Measurements from ENCODE around the gene TMTC1. TPM values are rescaled to one million over a fixed set of nuclear protein-coding genes. Genes with fewer than 3 reads are reported as not detected.
"Not testable (repeated sequence)": the region's sequence is repeated elsewhere in the genome, so short reads cannot be mapped to it uniquely, and the experiment has no call there.

The TMTC1 gene
- total RNA-seq = 5.4 TPM

DNA sequence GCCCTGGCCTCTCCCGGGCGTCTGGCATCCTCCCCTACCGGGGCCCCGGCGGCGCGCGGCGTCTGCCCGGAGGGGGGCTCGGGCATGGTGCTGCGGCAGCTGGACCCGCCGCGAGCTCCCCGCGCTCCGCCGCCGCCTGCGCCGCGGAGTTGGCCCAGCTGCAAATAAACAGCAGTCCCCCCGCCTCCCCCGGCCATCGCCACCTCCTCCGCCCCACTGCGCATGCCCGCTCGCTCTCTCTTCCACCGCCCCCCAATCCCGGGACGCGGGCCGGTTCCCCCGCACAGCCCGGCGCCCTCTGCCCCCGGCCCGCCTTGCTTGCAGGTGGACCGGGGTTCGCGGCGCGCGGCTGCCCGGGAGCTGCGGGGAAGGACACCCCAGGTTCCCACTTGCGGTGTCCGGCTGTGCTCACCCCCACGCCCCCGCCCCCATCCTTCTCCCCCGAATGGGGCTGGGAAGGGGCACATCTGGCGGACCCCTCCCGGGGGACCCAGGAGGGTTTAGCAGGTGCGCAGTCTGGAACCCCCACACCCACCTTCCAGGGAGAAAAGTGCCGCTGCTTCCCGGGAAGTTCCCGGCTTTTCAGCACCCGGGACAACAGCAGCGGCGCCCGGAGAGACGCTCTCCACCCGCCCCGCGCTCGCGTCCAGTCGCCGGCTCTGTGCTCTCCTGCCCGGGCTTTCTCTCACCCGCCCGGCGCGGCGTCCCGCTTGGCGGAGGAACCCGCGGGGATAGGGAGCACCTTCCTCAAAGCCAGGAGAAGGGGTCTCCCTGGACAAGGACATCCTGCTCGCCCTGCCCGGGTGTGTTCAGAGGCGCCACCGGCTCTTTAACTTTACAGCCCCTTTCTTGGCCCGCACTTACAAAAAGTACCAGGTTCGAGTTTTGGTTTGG lies at the start of gene TMTC1:
Gene TMTC1, minus strand, starts transcription at position 170 of the 894 bp plus-strand sequence. CDS start 191 bp downstream, outside the sequence.
- peak; percentile 80 for ATAC-seq
- DNase-seq (ENCODE audit: low spot score) = peak; percentile 76

DNA sequence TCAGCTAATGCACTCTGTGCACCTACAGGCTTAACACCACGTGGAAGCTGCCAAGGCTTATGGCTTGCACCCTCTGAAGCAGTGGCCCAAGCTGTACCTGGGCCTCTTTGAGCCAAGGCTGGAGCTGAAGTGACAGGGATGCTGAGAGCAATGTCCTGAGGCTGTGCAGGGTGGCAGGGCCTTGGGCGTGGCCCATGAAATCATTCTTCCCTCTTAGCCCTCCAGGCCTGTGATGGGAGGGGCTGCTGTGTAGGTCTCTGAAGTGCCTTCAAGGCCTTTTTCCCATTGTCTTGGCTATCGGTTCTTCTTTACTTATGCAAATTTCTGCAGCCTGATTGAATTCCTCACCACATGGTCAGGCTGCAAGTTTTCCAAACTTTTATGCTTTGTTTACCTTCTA lies 47.4 kb upstream of the TMTC1 start:
- ATAC-seq (no peak), DNase-seq (ENCODE audit: low spot score) (no peak)

GRCh38 chr12:29830391-29830790 lies 46.6 kb upstream of the TMTC1 start:
- no peak for DNase-seq (ENCODE audit: low spot score)
- ATAC-seq = no peak

GRCh38 chr12:29818916-29819623 lies 35.3 kb upstream of the TMTC1 start:
- DNase-seq (ENCODE audit: low spot score) (no peak), ATAC-seq (no peak)

DNA sequence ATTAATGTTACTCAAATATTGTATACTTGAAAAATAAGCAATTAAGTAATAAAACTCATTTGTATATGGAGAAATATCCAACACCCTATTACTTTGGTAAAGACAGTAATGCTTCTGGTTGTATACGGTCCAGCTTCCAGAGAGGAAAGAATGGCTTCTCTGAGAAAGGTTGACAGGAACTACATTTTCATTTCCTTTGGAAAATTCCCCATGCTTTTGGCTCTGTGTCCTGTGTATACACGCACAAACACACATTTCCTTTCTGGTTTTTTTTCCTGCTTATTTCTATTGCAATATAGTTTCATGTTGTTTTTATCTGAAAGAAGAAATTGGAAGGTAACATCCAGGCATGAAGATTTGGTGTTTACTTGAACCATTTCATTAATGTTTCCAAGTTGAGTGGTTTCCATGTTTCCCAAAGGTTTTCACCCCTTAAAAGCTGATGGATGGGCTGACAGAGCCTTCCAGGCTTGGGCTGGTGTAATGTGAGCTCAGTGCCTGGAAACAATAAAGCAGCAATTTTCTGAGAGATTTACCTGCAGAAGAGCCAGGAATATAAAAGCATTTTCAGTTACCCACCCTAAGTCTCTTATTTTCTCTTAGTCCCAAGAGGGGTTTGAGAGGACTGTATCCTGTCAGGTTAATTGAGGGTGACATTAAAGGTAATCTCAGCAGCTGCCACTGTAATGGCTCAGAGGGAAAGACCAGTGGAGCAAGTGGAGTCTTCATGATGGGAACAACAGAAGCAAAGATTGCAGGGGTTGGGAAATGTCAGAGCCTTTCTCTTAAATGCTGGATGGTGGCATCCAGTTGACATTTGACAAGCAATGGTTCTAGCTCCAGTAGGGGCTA lies 33.4 kb upstream of the TMTC1 start:
- ATAC-seq (no peak), DNase-seq (ENCODE audit: low spot score) (no peak)

GRCh38 chr12:29809616-29810361 lies 26.0 kb upstream of the TMTC1 start:
- DNase-seq (ENCODE audit: low spot score); ATAC-seq: not testable (repeated sequence)

- DNase-seq (ENCODE audit: low spot score) = no peak
- no peak for ATAC-seq
Observed at GRCh38 chr12:29807129-29807528, 23.4 kb upstream of the TMTC1 start.

- ATAC-seq = no peak
- no peak for DNase-seq (ENCODE audit: low spot score)
Observed at GRCh38 chr12:29804019-29804418, 20.3 kb upstream of the TMTC1 start.

- no peak for ATAC-seq
- no peak for DNase-seq (ENCODE audit: low spot score)
Observed at GRCh38 chr12:29799591-29799990, 15.8 kb upstream of the TMTC1 start.

DNA sequence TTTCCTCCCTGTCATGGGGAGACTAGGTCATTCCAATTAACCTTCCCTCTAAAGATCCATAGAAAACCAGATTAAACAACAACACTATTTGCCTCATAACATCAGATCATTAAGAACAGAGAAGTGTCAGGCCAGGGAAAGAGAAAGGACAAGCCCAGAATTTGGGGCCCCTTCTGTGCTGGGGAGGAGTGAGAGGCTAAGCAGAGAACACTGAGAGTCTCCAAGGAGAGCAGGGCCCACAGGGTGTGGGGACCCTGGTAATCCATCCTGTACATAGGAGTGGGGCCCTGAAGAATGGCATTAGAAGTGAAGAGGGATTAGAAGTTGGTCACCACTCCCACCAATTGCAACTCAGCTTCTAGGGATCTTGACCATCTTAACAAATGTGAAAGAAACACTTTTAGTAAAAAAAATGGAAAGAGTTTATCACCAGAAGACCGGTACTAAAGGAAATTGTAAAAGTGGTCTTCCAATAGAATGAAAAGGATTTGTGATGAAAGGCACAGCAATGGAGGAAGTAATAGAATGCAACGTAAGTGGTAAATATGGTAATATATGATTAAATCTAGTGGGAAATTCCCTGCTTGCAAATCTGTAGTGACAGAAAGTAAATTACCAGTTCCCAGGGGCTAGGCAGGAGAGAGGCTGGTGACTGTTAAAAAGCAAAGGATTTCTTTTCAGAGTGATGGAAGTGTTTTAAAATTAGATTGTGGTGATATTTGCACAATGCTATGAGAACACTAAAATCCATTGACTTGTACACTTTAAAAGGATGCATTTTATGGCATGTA lies 14.0 kb upstream of the TMTC1 start:
- DNase-seq (ENCODE audit: low spot score) = no peak
- ATAC-seq = no peak

DNA sequence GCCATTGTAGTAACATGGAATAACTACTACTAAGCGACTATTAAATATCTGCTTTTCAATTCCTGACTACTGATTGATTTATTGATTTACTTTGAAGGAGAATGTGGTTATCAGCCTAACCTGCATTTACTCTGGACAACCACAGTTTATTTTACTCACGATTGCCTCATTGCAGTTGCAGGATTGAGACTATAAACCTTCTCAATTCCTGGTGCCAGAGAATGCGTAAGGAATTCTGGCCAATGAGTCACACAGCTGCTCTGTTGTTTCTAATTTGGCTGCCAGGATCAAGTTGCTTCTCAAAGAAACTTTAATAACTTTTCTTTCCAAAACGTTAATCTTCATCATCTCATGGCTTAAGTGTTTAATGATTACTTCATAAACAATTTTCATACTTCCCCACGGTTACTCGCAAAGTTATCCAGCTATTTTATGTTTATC lies 13.1 kb upstream of the TMTC1 start:
- DNase-seq (ENCODE audit: low spot score) (no peak), ATAC-seq (peak; percentile 49)

DNA sequence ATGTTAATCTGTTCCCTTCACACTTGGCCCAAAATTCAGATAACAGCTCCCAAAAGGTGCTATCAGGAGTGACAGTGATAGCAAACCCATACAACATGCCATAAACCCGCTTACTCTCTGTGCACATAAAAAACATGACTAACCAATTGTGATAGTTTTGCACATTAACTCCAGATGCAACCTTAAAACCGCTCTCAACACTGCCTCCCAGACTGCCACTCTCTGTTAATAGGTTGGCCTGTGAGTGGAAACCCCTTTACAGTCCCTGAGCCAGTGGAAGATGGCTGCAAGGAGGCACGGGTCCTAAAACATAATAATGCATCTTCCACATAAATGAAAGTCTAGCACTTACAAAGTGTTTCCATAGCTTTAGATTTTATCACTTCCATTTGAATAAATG lies 12.0 kb upstream of the TMTC1 start:
- no peak for DNase-seq (ENCODE audit: low spot score)
- no peak for ATAC-seq

GRCh38 chr12:29794862-29795261 lies 11.1 kb upstream of the TMTC1 start:
- no peak for ATAC-seq
- DNase-seq (ENCODE audit: low spot score) = no peak

DNA sequence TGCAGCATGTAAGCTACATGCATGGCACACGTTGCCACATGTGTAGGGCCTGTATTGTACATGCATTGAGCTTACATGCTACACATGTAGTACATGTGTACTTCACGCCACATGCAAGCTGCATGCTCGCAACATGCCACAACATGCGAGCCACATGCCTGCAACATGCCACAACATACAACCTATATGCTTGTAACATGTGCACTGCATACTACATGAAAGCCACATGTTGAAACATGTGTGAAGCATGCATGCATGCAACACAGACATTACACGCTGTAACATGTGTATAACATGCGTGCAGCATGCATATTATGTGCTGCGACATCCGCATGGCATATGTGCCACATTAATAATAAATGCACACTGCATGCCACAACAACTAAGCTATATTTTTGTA lies 9.1 kb upstream of the TMTC1 start:
- DNase-seq (ENCODE audit: low spot score) (no peak), ATAC-seq (no peak)

DNA sequence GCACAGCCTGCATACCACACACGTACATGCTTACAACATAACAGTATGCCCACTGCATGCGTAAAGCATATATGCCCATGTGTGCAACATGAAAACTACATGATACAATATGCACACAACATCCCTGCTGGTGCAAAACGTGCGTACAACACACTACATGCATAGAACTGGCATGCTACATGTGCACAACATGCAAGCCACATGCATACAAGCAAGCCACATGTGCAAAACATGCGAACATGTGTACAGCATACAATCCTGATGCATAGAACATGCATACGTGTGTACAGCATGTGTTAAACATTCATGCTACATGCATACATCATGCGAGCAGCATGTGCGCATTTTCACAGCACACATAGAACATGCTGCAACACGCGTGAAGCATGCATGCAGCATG lies 8.4 kb upstream of the TMTC1 start:
- ATAC-seq = no peak
- DNase-seq (ENCODE audit: low spot score) = no peak

GRCh38 chr12:29782871-29783772 lies 620 bp downstream of the TMTC1 start:
- ATAC-seq (peak; percentile 70), DNase-seq (ENCODE audit: low spot score) (peak; percentile 50)

DNA sequence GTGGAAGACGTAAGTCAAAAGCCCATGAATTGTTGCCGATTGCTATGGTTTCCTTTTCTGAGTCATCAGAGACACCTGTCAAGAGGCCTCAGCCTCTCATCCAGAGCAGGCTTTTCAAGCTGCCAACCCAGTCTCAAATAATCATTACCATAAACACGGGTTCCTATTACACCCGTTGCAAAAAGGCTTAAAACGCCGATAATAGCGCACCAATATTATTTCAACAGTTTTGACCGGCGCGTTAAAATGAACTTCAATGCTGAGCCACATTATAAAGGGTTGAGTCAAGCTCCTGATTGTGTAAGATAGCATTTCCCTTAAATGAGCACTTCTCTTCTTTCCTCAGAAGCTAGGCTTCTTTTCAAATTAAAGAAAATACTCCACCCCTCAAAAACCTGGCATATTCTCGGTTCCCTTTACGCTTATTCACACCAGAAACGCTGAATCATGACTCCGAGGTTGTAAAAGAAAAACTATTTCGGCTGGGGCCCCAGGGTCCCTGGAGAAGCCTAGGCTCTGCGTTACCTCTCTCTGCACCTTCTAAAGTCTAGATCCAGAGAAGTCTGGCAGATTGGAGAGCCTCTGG lies 1.4 kb downstream of the TMTC1 start:
- ATAC-seq (peak; percentile 8), DNase-seq (ENCODE audit: low spot score) (no peak)

GRCh38 chr12:29781705-29782266 lies 2.0 kb downstream of the TMTC1 start:
- no peak for ATAC-seq
- no peak for DNase-seq (ENCODE audit: low spot score)

Measured in left lobe of liver (tissue), 2 donors.